Measurements from ENCODE around the gene FBXO15. TPM values are rescaled to one million over a fixed set of nuclear protein-coding genes. Genes with fewer than 3 reads are reported as not detected.

Gene FBXO15
- polyA plus RNA-seq (2013, experiment 1 of 2), result 0.37 TPM
- 0.49 TPM for polyA plus RNA-seq (2013, experiment 2 of 2)

- peak; percentile 98 for DNase-seq
- peak within 1 kb of the TSS; percentile 53 for H3K18ac ChIP-seq (ENCODE audit: low read length)
- H3K4me3 ChIP-seq (ENCODE audit: low read length), result peak within 1 kb of the TSS; percentile 100
- no peaks in the 10 kb centered on the region for H3K36me3 ChIP-seq (ENCODE audit: control insufficient read depth, insufficient read depth, low read length)
- H3K79me2 ChIP-seq (ENCODE audit: control insufficient read depth, insufficient read depth, low read length), result peaks cover 27% of the 10 kb centered on the region
- H3K4me2 ChIP-seq (ENCODE audit: low read length), result peak within 1 kb of the TSS; percentile 100
- no peak within 1 kb of the TSS for H2AK5ac ChIP-seq (ENCODE audit: low read length)
- no peak within 1 kb of the TSS for H2BK120ac ChIP-seq (ENCODE audit: low read depth, low read length)
- H3K27ac ChIP-seq (ENCODE audit: low read depth, low read length), result peak within 1 kb of the TSS; percentile 86
- H3K79me1 ChIP-seq (ENCODE audit: low read length), result peaks cover 13% of the 10 kb centered on the region
- peak within 1 kb of the TSS; percentile 56 for H2BK5ac ChIP-seq (ENCODE audit: low read length)
- H3K27me3 ChIP-seq (ENCODE audit: insufficient read depth, low read length, poor library complexity), result no peaks in the 10 kb centered on the region
- peak within 1 kb of the TSS; percentile 91 for H3K56ac ChIP-seq (ENCODE audit: low read length)
- H4K8ac ChIP-seq (ENCODE audit: low read depth, low read length), result no peak within 1 kb of the TSS
- H2BK15ac ChIP-seq (replicated peaks; ENCODE audit: low read depth), result no peak within 1 kb of the TSS
- WGBS (ENCODE audit: extremely low coverage, insufficient coverage, low lambda C conversion rate), result no CpG with 5 or more reads among the region's 58 CpGs
- H4K5ac ChIP-seq (ENCODE audit: low read length), result no peak within 1 kb of the TSS
- peaks cover 7% of the 10 kb centered on the region for H3K4me1 ChIP-seq (ENCODE audit: control insufficient read depth, low read depth, low read length)
- peak within 1 kb of the TSS; percentile 40 for H3K4ac ChIP-seq (ENCODE audit: low read depth, low read length)
- H3K23ac ChIP-seq (ENCODE audit: low read length), result no peak within 1 kb of the TSS
- peak within 1 kb of the TSS; percentile 97 for H3K9ac ChIP-seq (ENCODE audit: low read length)
Observed at GRCh38 chr18:74147779-74148542, at the start of gene FBXO15, which contains the start of gene TIMM21. Gene FBXO15, minus strand, starts transcription at chr18:74147834. Its CDS starts 49 bp downstream, at chr18:74147785. Gene TIMM21, plus strand, starts transcription at chr18:74148523. Its CDS starts 286 bp downstream, at chr18:74148809.

GRCh38 chr18:74196220-74197119 lies 48.8 kb upstream of the FBXO15 start:
- H2BK5ac ChIP-seq (ENCODE audit: low read length), result no peak overlapping the region
- no peak overlapping the region for H2BK120ac ChIP-seq (ENCODE audit: low read depth, low read length)
- H3K27me3 ChIP-seq (ENCODE audit: insufficient read depth, low read length, poor library complexity), result no peaks in the 10 kb centered on the region
- no peaks in the 10 kb centered on the region for H3K79me2 ChIP-seq (ENCODE audit: control insufficient read depth, insufficient read depth, low read length)
- H3K18ac ChIP-seq (ENCODE audit: low read length), result no peak overlapping the region
- H3K4me1 ChIP-seq (ENCODE audit: control insufficient read depth, low read depth, low read length), result no peaks in the 10 kb centered on the region
- no CpG with 5 or more reads among the region's 9 CpGs for WGBS (ENCODE audit: extremely low coverage, insufficient coverage, low lambda C conversion rate)
- no peak overlapping the region for H2AK5ac ChIP-seq (ENCODE audit: low read length)
- no peak overlapping the region for H3K4ac ChIP-seq (ENCODE audit: low read depth, low read length)
- no peak overlapping the region for H4K8ac ChIP-seq (ENCODE audit: low read depth, low read length)
- no peak overlapping the region for H4K5ac ChIP-seq (ENCODE audit: low read length)
- peak overlapping the region; percentile 45 for H3K4me2 ChIP-seq (ENCODE audit: low read length)
- no peak overlapping the region for H3K4me3 ChIP-seq (ENCODE audit: low read length)
- H3K9ac ChIP-seq (ENCODE audit: low read length), result no peak overlapping the region
- H2BK15ac ChIP-seq (replicated peaks; ENCODE audit: low read depth), result no peak overlapping the region
- no peaks in the 10 kb centered on the region for H3K36me3 ChIP-seq (ENCODE audit: control insufficient read depth, insufficient read depth, low read length)
- no peaks in the 10 kb centered on the region for H3K79me1 ChIP-seq (ENCODE audit: low read length)
- peak overlapping the region; percentile 79 for H3K56ac ChIP-seq (ENCODE audit: low read length)
- H3K27ac ChIP-seq (ENCODE audit: low read depth, low read length), result no peak overlapping the region
- H3K23ac ChIP-seq (ENCODE audit: low read length), result no peak overlapping the region
- peak; percentile 74 for DNase-seq

DNA sequence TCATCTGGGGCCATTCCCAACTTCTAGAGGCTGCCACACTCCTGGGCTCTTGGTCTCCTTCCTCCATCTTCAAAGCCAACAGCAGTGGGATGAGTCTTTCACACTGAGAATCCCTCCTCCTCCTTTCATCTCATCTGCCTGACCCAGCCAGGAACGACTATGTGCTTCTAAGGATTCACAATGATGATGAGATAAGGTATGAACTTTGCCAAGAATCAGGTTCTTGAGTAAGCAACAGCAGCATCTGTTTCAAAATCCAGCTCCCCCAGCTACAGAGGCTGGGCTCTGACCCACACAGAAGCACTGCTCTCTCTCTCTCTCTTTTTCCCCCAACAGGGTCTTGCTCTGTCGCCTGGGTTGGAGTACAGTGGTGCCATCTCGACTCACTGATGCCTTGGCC lies 47.1 kb upstream of the FBXO15 start:
- H3K56ac ChIP-seq (ENCODE audit: low read length), result no peak overlapping the region
- H3K36me3 ChIP-seq (ENCODE audit: control insufficient read depth, insufficient read depth, low read length), result no peaks in the 10 kb centered on the region
- no peak overlapping the region for H3K27ac ChIP-seq (ENCODE audit: low read depth, low read length)
- no peaks in the 10 kb centered on the region for H3K79me1 ChIP-seq (ENCODE audit: low read length)
- H2BK5ac ChIP-seq (ENCODE audit: low read length), result no peak overlapping the region
- no peak overlapping the region for H3K4ac ChIP-seq (ENCODE audit: low read depth, low read length)
- no peak overlapping the region for H3K18ac ChIP-seq (ENCODE audit: low read length)
- H2BK120ac ChIP-seq (ENCODE audit: low read depth, low read length), result no peak overlapping the region
- H3K4me3 ChIP-seq (ENCODE audit: low read length), result no peak overlapping the region
- H3K4me1 ChIP-seq (ENCODE audit: control insufficient read depth, low read depth, low read length), result no peaks in the 10 kb centered on the region
- H3K27me3 ChIP-seq (ENCODE audit: insufficient read depth, low read length, poor library complexity), result no peaks in the 10 kb centered on the region
- DNase-seq, result no peak
- H4K5ac ChIP-seq (ENCODE audit: low read length), result no peak overlapping the region
- H4K8ac ChIP-seq (ENCODE audit: low read depth, low read length), result no peak overlapping the region
- no peak overlapping the region for H2AK5ac ChIP-seq (ENCODE audit: low read length)
- H3K79me2 ChIP-seq (ENCODE audit: control insufficient read depth, insufficient read depth, low read length), result no peaks in the 10 kb centered on the region
- no peak overlapping the region for H3K9ac ChIP-seq (ENCODE audit: low read length)
- H3K4me2 ChIP-seq (ENCODE audit: low read length), result no peak overlapping the region
- no peak overlapping the region for H2BK15ac ChIP-seq (replicated peaks; ENCODE audit: low read depth)
- H3K23ac ChIP-seq (ENCODE audit: low read length), result peak overlapping the region; percentile 52
- WGBS (ENCODE audit: extremely low coverage, insufficient coverage, low lambda C conversion rate), result no CpG with 5 or more reads among the region's 3 CpGs

GRCh38 chr18:74191577-74191976 lies 43.9 kb upstream of the FBXO15 start:
- no peak overlapping the region for H3K27ac ChIP-seq (ENCODE audit: low read depth, low read length)
- H3K56ac ChIP-seq (ENCODE audit: low read length), result no peak overlapping the region
- H2AK5ac ChIP-seq (ENCODE audit: low read length), result no peak overlapping the region
- no peak overlapping the region for H3K23ac ChIP-seq (ENCODE audit: low read length)
- H3K4me3 ChIP-seq (ENCODE audit: low read length), result no peak overlapping the region
- H3K4me2 ChIP-seq (ENCODE audit: low read length), result no peak overlapping the region
- no peak overlapping the region for H2BK120ac ChIP-seq (ENCODE audit: low read depth, low read length)
- no peak overlapping the region for H4K5ac ChIP-seq (ENCODE audit: low read length)
- H3K79me1 ChIP-seq (ENCODE audit: low read length), result no peaks in the 10 kb centered on the region
- H3K4me1 ChIP-seq (ENCODE audit: control insufficient read depth, low read depth, low read length), result no peaks in the 10 kb centered on the region
- no peak overlapping the region for H2BK5ac ChIP-seq (ENCODE audit: low read length)
- no peaks in the 10 kb centered on the region for H3K27me3 ChIP-seq (ENCODE audit: insufficient read depth, low read length, poor library complexity)
- H3K9ac ChIP-seq (ENCODE audit: low read length), result no peak overlapping the region
- no peaks in the 10 kb centered on the region for H3K79me2 ChIP-seq (ENCODE audit: control insufficient read depth, insufficient read depth, low read length)
- no peak overlapping the region for H3K18ac ChIP-seq (ENCODE audit: low read length)
- WGBS (ENCODE audit: extremely low coverage, insufficient coverage, low lambda C conversion rate), result no CpG with 5 or more reads among the region's 14 CpGs
- no peak overlapping the region for H2BK15ac ChIP-seq (replicated peaks; ENCODE audit: low read depth)
- H3K36me3 ChIP-seq (ENCODE audit: control insufficient read depth, insufficient read depth, low read length), result no peaks in the 10 kb centered on the region
- H4K8ac ChIP-seq (ENCODE audit: low read depth, low read length), result no peak overlapping the region
- no peak overlapping the region for H3K4ac ChIP-seq (ENCODE audit: low read depth, low read length)
- DNase-seq, result no peak

GRCh38 chr18:74190086-74190485 lies 42.5 kb upstream of the FBXO15 start:
- Histone ChIP-seq H2BK120ac (ENCODE audit: low read depth, low read length) (no peak overlapping the region), H3K23ac (ENCODE audit: low read length) (no peak overlapping the region), H4K5ac (ENCODE audit: low read length) (no peak overlapping the region), H3K79me2 (ENCODE audit: control insufficient read depth, insufficient read depth, low read length) (no peaks in the 10 kb centered on the region), H2BK5ac (ENCODE audit: low read length) (no peak overlapping the region), H2AK5ac (ENCODE audit: low read length) (no peak overlapping the region), H3K4me3 (ENCODE audit: low read length) (no peak overlapping the region), H3K56ac (ENCODE audit: low read length) (no peak overlapping the region), H3K36me3 (ENCODE audit: control insufficient read depth, insufficient read depth, low read length) (no peaks in the 10 kb centered on the region), H3K27me3 (ENCODE audit: insufficient read depth, low read length, poor library complexity) (no peaks in the 10 kb centered on the region), H3K79me1 (ENCODE audit: low read length) (no peaks in the 10 kb centered on the region), H2BK15ac (replicated peaks; ENCODE audit: low read depth) (no peak overlapping the region), H3K4me2 (ENCODE audit: low read length) (no peak overlapping the region), H3K4me1 (ENCODE audit: control insufficient read depth, low read depth, low read length) (no peaks in the 10 kb centered on the region), H3K4ac (ENCODE audit: low read depth, low read length) (no peak overlapping the region), H3K9ac (ENCODE audit: low read length) (no peak overlapping the region), H3K18ac (ENCODE audit: low read length) (no peak overlapping the region), H4K8ac (ENCODE audit: low read depth, low read length) (no peak overlapping the region), H3K27ac (ENCODE audit: low read depth, low read length) (no peak overlapping the region)
- WGBS (ENCODE audit: extremely low coverage, insufficient coverage, low lambda C conversion rate), result no CpG with 5 or more reads among the region's 4 CpGs
- DNase-seq, result no peak
